ENCODE measurements around the gene IPO11.

GRCh38 chr5:62555930-62556329 is 143.4 kb downstream of the IPO11 start:
- no peak for TF ChIP-seq POLR2A (IDR thresholded peaks at IDR 0.05; ENCODE audit: low read depth, low read length)
- TF ChIP-seq POLR2AphosphoS5 (IDR thresholded peaks at IDR 0.05; ENCODE audit: low read depth, low read length), result no peak
- no peak for TF ChIP-seq POU2F2 (IDR thresholded peaks at IDR 0.05; ENCODE audit: low read depth, low read length)
- no peak for TF ChIP-seq PAX5 (IDR thresholded peaks at IDR 0.05; ENCODE audit: insufficient read depth, low read length, severe bottlenecking)
- no peak for TF ChIP-seq TAF1 (IDR thresholded peaks at IDR 0.05; ENCODE audit: low read depth, low read length)

Measured in GM12891 (cell line).